Mesenchymal stem cell (in vitro differentiated cells and primary cell): Measurements from ENCODE around the gene DIS3L2.

ENCODE experiments used
- DNase-seq: peaks from one replicate; pipeline ENCODE4 v3.0.0-alpha.2; 2013
- H2AFZ ChIP-seq: one replicate; pipeline ENCODE4 v1.6.1; 2013; ENCODE audit warnings: low read depth, mild to moderate bottlenecking, control low read depth, inconsistent platforms, low read length, moderate library complexity
- H2AK5ac ChIP-seq: 2 replicates; pipeline ENCODE4 v1.6.1; 2013; ENCODE audit warnings: low read length, moderate library complexity, mild to moderate bottlenecking, inconsistent platforms; ENCODE audit not compliant: severe bottlenecking
- H2BK120ac ChIP-seq: one replicate; pipeline ENCODE4 v1.6.1; 2013; ENCODE audit warnings: low read depth, mild to moderate bottlenecking, inconsistent platforms, low read length, moderate library complexity
- H2BK12ac ChIP-seq, 2 experiments: one replicate each; pipeline ENCODE4 v1.6.1; 2013; ENCODE audit warnings: inconsistent platforms in 2 of 2, low read length in 2 of 2, mild to moderate bottlenecking in 2 of 2, moderate library complexity in 2 of 2, control low read depth in 1 of 2
- H2BK15ac ChIP-seq: one replicate; pipeline ENCODE4 v1.6.1; 2013; ENCODE audit warnings: mild to moderate bottlenecking, low read depth, inconsistent platforms; ENCODE audit not compliant: poor library complexity, severe bottlenecking
- H2BK5ac ChIP-seq: 2 replicates; pipeline ENCODE4 v1.6.1; 2013; ENCODE audit warnings: low read depth, mild to moderate bottlenecking, low read length, control low read depth, inconsistent platforms; ENCODE audit not compliant: poor library complexity, severe bottlenecking
- H3K14ac ChIP-seq, 2 experiments: one replicate each; pipeline ENCODE4 v1.6.1; 2013; ENCODE audit warnings: inconsistent platforms in 2 of 2, low read length in 2 of 2, control low read depth in 1 of 2, mild to moderate bottlenecking in 1 of 2, moderate library complexity in 1 of 2
- H3K18ac ChIP-seq, 2 experiments: one replicate each; pipeline ENCODE4 v1.6.1; 2013; ENCODE audit warnings: inconsistent platforms in 2 of 2, low read length in 2 of 2, control low read depth in 1 of 2, low read depth in 1 of 2, mild to moderate bottlenecking in 1 of 2
- H3K23ac ChIP-seq, 2 experiments: one replicate each; pipeline ENCODE4 v1.6.1; 2013; ENCODE audit warnings: inconsistent platforms in 2 of 2, low read length in 2 of 2, mild to moderate bottlenecking in 2 of 2, moderate library complexity in 2 of 2, control low read depth in 1 of 2
- H3K27ac ChIP-seq: 2 replicates; pipeline ENCODE4 v1.5.1; 2013; ENCODE audit warnings: mild to moderate bottlenecking, moderate library complexity, low read length, control low read depth, inconsistent platforms; ENCODE audit not compliant: poor library complexity, severe bottlenecking
- H3K27me3 ChIP-seq, 2 experiments: 2 replicates each; pipeline versions ENCODE4 v1.6.1 to v1.7.0; 2013; ENCODE audit warnings: low read length in 2 of 2, mild to moderate bottlenecking in 2 of 2, moderate library complexity in 2 of 2, control low read depth in 1 of 2, inconsistent platforms in 1 of 2; ENCODE audit not compliant: control insufficient read depth in 1 of 2, insufficient read depth in 1 of 2
- H3K36me3 ChIP-seq, 2 experiments: 2 replicates each; pipeline versions ENCODE4 v1.6.1 to v1.7.0; 2013; ENCODE audit warnings: low read length in 2 of 2, control low read depth in 1 of 2, inconsistent platforms in 1 of 2, low read depth in 1 of 2, mild to moderate bottlenecking in 1 of 2; ENCODE audit not compliant: insufficient read depth in 2 of 2, control insufficient read depth in 1 of 2
- H3K4ac ChIP-seq, 2 experiments: one replicate each; pipeline ENCODE4 v1.6.1; 2013; ENCODE audit warnings: inconsistent platforms in 2 of 2, low read length in 2 of 2, mild to moderate bottlenecking in 2 of 2, moderate library complexity in 2 of 2, control low read depth in 1 of 2, low read depth in 1 of 2
- H3K4me1 ChIP-seq: 2 replicates; pipeline ENCODE4 v1.6.1; 2013; ENCODE audit warnings: low read depth, low read length, control low read depth; ENCODE audit not compliant: control insufficient read depth, insufficient read depth
- H3K4me2 ChIP-seq: 2 replicates; pipeline ENCODE4 v1.6.1; 2013; ENCODE audit warnings: low read length, mild to moderate bottlenecking, inconsistent platforms; ENCODE audit not compliant: poor library complexity, severe bottlenecking
- H3K4me3 ChIP-seq, 2 experiments: 2 replicates each; pipeline versions ENCODE4 v1.5.1 to v1.7.0; 2013; ENCODE audit warnings: low read length in 2 of 2, mild to moderate bottlenecking in 2 of 2, control low read depth in 1 of 2, low read depth in 1 of 2; ENCODE audit not compliant: insufficient read depth in 1 of 2
- H3K79me1 ChIP-seq: replicated peaks from 2 replicates; pipeline ENCODE4 v1.6.1; 2013; ENCODE audit warnings: mild to moderate bottlenecking, control low read depth, low read length, inconsistent platforms; ENCODE audit not compliant: poor library complexity, severe bottlenecking
- H3K9ac ChIP-seq: 2 replicates; pipeline ENCODE4 v1.7.0; 2013; ENCODE audit warnings: mild to moderate bottlenecking, low read length, moderate library complexity
- H3K9me3 ChIP-seq: 2 replicates; pipeline ENCODE4 v1.7.0; 2013; ENCODE audit warnings: mild to moderate bottlenecking, low read length; ENCODE audit not compliant: control insufficient read depth
- H4K8ac ChIP-seq: one replicate; pipeline ENCODE4 v1.6.1; 2013; ENCODE audit warnings: inconsistent platforms, mild to moderate bottlenecking, low read length, moderate library complexity
- H4K91ac ChIP-seq: one replicate; pipeline ENCODE4 v1.6.1; 2013; ENCODE audit warnings: mild to moderate bottlenecking, low read length, inconsistent platforms
- WGBS: methylation state at CpG from one replicate; pipeline ENCODE4 v1.1.7; 2013; ENCODE audit warnings: mixed read lengths; 5-methylcytosine and 5-hydroxymethylcytosine counted together

Gene DIS3L2

GRCh38 chr2:232275670-232276069 is 314.2 kb downstream of the DIS3L2 start:
- Histone ChIP-seq H2AFZ (no peak overlapping the region), H3K18ac (no peak overlapping the region), H4K91ac (no peak overlapping the region), H3K4me3 (no peak overlapping the region), H3K9me3 (no peaks in the 10 kb centered on the region), H3K9ac (no peak overlapping the region), H3K4me1 (peaks cover 4% of the 10 kb centered on the region), H3K14ac (no peak overlapping the region), H3K23ac (no peak overlapping the region), H2AK5ac (no peak overlapping the region), H3K79me1 (peaks cover 1% of the 10 kb centered on the region), H3K27ac (no peak overlapping the region), H3K4ac (no peak overlapping the region), H2BK12ac (no peak overlapping the region), H3K4me2 (no peak overlapping the region), H2BK120ac (no peak overlapping the region), H2BK5ac (no peak overlapping the region), H3K27me3 (no peaks in the 10 kb centered on the region), H3K36me3 (peaks cover 7 to 9% of the 10 kb centered on the region in 2 experiments), H2BK15ac (no peak overlapping the region), H4K8ac (no peak overlapping the region)
- WGBS: 84% methylated on average over 3 of the region's 5 CpGs
- DNase-seq: no peak

- peaks cover 4% of the 10 kb centered on the region for H3K4me1 ChIP-seq
- H3K4me3 ChIP-seq: no peak overlapping the region
- peaks cover 1% of the 10 kb centered on the region for H3K79me1 ChIP-seq
- no peak overlapping the region for H3K18ac ChIP-seq
- H3K23ac ChIP-seq: no peak overlapping the region
- H2AFZ ChIP-seq: no peak overlapping the region
- H3K4ac ChIP-seq: no peak overlapping the region
- no peak overlapping the region for H2BK120ac ChIP-seq
- peaks cover 7 to 11% of the 10 kb centered on the region in 2 experiments for H3K36me3 ChIP-seq
- no peak for DNase-seq
- peak overlapping the region; percentile 62 for H4K8ac ChIP-seq
- H2BK5ac ChIP-seq: no peak overlapping the region
- H2AK5ac ChIP-seq: no peak overlapping the region
- 89% methylated on average over 8 of the region's 8 CpGs for WGBS
- no peak overlapping the region for H3K9ac ChIP-seq
- H3K14ac ChIP-seq: no peak overlapping the region
- no peak overlapping the region for H3K4me2 ChIP-seq
- H3K27me3 ChIP-seq: no peaks in the 10 kb centered on the region
- no peak overlapping the region for H2BK12ac ChIP-seq
- no peaks in the 10 kb centered on the region for H3K9me3 ChIP-seq
- H4K91ac ChIP-seq: no peak overlapping the region
- H3K27ac ChIP-seq: no peak overlapping the region
- no peak overlapping the region for H2BK15ac ChIP-seq
Observed at GRCh38 chr2:232276084-232276732, 314.7 kb downstream of the DIS3L2 start.

GRCh38 chr2:232276733-232277313 is 315.3 kb downstream of the DIS3L2 start:
- Histone ChIP-seq H2BK15ac (no peak overlapping the region), H2BK5ac (no peak overlapping the region), H3K27me3 (no peaks in the 10 kb centered on the region), H4K91ac (no peak overlapping the region), H3K4me1 (peaks cover 4% of the 10 kb centered on the region), H3K18ac (no peak overlapping the region), H3K4me3 (no peak overlapping the region), H3K4me2 (no peak overlapping the region), H2BK120ac (no peak overlapping the region), H3K27ac (no peak overlapping the region), H3K4ac (no peak overlapping the region), H3K23ac (no peak overlapping the region), H4K8ac (no peak overlapping the region), H3K79me1 (peaks cover 5% of the 10 kb centered on the region), H2AFZ (no peak overlapping the region), H2BK12ac (no peak overlapping the region), H3K9ac (no peak overlapping the region), H3K9me3 (no peaks in the 10 kb centered on the region), H3K14ac (no peak overlapping the region), H3K36me3 (peaks cover 9 to 16% of the 10 kb centered on the region in 2 experiments), H2AK5ac (no peak overlapping the region)
- no peak for DNase-seq
- 82% methylated on average over 8 of the region's 8 CpGs for WGBS

GRCh38 chr2:232278534-232278933 is 317.0 kb downstream of the DIS3L2 start:
- H3K4me2 ChIP-seq: no peak overlapping the region
- H3K27ac ChIP-seq: no peak overlapping the region
- DNase-seq: no peak
- no peak overlapping the region for H2BK120ac ChIP-seq
- H4K91ac ChIP-seq: no peak overlapping the region
- no peak overlapping the region for H4K8ac ChIP-seq
- H2BK12ac ChIP-seq: no peak overlapping the region
- no peak overlapping the region for H2AK5ac ChIP-seq
- H3K4ac ChIP-seq: no peak overlapping the region
- no peak overlapping the region for H2BK15ac ChIP-seq
- no peak overlapping the region for H2BK5ac ChIP-seq
- no peak overlapping the region for H3K4me3 ChIP-seq
- H3K23ac ChIP-seq: no peak overlapping the region
- H3K9ac ChIP-seq: no peak overlapping the region
- 100% methylated on average over 2 of the region's 3 CpGs for WGBS
- H2AFZ ChIP-seq: no peak overlapping the region
- no peak overlapping the region for H3K18ac ChIP-seq
- peaks cover 3 to 17% of the 10 kb centered on the region in 2 experiments for H3K36me3 ChIP-seq
- H3K14ac ChIP-seq: no peak overlapping the region
- H3K4me1 ChIP-seq: peaks cover 4% of the 10 kb centered on the region
- H3K27me3 ChIP-seq: no peaks in the 10 kb centered on the region
- peaks cover 5% of the 10 kb centered on the region for H3K79me1 ChIP-seq
- no peaks in the 10 kb centered on the region for H3K9me3 ChIP-seq
